H1 (cell line): ENCODE measurements around the gene OR8B12. TPM values are rescaled to one million over a fixed set of nuclear protein-coding genes. Genes with fewer than 3 reads are reported as not detected.

ENCODE experiments used
- EP300 ChIP-seq, 2 experiments: IDR thresholded peaks; 1 replicate in 1 of 2; 2 replicates in 1 of 2; pipeline ENCODE4 v1.6.1; 2011 to 2012; ENCODE audit warnings: low read depth in 2 of 2, low read length in 2 of 2, mild to moderate bottlenecking in 2 of 2, borderline replicate concordance in 1 of 2, inconsistent platforms in 1 of 2, moderate library complexity in 1 of 2
- PHF8 ChIP-seq: fragments of 200-600 bp; sonication (generic); conservative IDR thresholded peaks from 2 replicates; pipeline ENCODE4 v1.7.1; 2012; ENCODE audit warnings: low read depth, mild to moderate bottlenecking, inconsistent platforms, low read length, moderate library complexity
- polyA plus RNA-seq, 7 experiments: library from polyadenylated mRNA; depleted of rRNA in 3 of 7; stranded (reverse) in 5 of 7; unstranded in 2 of 7; fragments of >200 nt in 5 of 7; fragments of 200-250 nt in 2 of 7; gene quantifications; 1 replicate in 5 of 7; 2 replicates in 1 of 7; 4 replicates in 1 of 7; pipeline versions ENCODE4 v1.2.1 to v1.2.3, GENCODE V29; 2011 to 2013; ENCODE audit warnings: missing spikeins in 2 of 7, mixed read lengths in 2 of 7
- total RNA-seq: library from RNA; stranded (reverse); fragmentation: NEBNext Ultra II Directional; extraction: Animal tissue kit (Norgen Biotek cat#: 25700); gene quantifications from 2 replicates; pipeline ENCODE4 v1.2.1, GENCODE V29; 2021

OR8B12 gene
- total and polyA plus RNA-seq, 2 of the 8 experiments (the other 6 are each of a cell fraction or from before 2014, with no cell fraction given), result not detected

- TF ChIP-seq EP300 (IDR thresholded peaks at IDR 0.05; ENCODE audit: borderline replicate concordance in 1 of 2, low read depth in 2 of 2, low read length in 2 of 2), result no peak
- TF ChIP-seq PHF8, result no peak
Observed at GRCh38 chr11:124534051-124534450, 9.4 kb downstream of the OR8B12 start (continued).
